ENCODE measurements around the gene TPRG1. TPM values are rescaled to one million over a fixed set of nuclear protein-coding genes. Genes with fewer than 3 reads are reported as not detected.
A peak's percentile ranks its signal among the peaks of the same experiment; 100 is the strongest.

The TPRG1 gene
- total RNA-seq, 1 donor from 2014 or later = 0.71 TPM

DNA sequence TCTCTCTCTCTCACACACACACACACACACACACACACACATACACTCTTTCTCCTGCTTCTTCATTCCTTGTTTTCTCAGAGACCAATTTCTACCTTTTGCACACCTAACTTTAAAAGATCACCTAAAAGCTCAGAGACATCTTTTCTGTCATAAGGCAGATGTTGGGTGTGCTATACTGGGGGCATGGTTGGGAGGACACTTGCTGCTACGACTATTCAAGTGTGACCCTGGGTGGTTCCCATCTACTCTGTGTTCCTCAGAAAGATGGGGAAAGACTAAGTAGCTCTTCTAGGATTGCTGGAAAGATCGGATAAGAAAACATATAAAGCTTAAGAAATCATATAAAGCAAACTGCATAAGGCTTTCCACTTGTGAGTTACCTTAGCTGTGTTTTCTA is 33.2 kb downstream of the TPRG1 start:
- H3K4me2 ChIP-seq = no peak overlapping the region
- H3K36me3 ChIP-seq = no peaks in the 10 kb centered on the region
- Mint-ChIP-seq H3K9me3 (no peaks in the 10 kb centered on the region), H3K4me3 (no peak overlapping the region), H3K36me3 (no peaks in the 10 kb centered on the region), H3K4me1 (peaks cover 7% of the 10 kb centered on the region), H3K27ac (no peak overlapping the region), H3K27me3 (ENCODE audit: insufficient read depth, low read depth) (peaks cover 3% of the 10 kb centered on the region)
- H3K27ac ChIP-seq = no peak overlapping the region
- DNase-seq (ENCODE audit: low spot score) = no peak
- H3K79me2 ChIP-seq (ENCODE audit: low read depth) = no peaks in the 10 kb centered on the region
- H4K20me1 ChIP-seq (ENCODE audit: low read depth) = no peaks in the 10 kb centered on the region
- H3F3A ChIP-seq (ENCODE audit: low read depth) = no peaks in the 10 kb centered on the region
- no peaks in the 10 kb centered on the region for H3K27me3 ChIP-seq
- H3K4me3 ChIP-seq = no peak overlapping the region
- H3K9me3 ChIP-seq (ENCODE audit: low read depth) = no peaks in the 10 kb centered on the region
- TF ChIP-seq, protein P1, sequence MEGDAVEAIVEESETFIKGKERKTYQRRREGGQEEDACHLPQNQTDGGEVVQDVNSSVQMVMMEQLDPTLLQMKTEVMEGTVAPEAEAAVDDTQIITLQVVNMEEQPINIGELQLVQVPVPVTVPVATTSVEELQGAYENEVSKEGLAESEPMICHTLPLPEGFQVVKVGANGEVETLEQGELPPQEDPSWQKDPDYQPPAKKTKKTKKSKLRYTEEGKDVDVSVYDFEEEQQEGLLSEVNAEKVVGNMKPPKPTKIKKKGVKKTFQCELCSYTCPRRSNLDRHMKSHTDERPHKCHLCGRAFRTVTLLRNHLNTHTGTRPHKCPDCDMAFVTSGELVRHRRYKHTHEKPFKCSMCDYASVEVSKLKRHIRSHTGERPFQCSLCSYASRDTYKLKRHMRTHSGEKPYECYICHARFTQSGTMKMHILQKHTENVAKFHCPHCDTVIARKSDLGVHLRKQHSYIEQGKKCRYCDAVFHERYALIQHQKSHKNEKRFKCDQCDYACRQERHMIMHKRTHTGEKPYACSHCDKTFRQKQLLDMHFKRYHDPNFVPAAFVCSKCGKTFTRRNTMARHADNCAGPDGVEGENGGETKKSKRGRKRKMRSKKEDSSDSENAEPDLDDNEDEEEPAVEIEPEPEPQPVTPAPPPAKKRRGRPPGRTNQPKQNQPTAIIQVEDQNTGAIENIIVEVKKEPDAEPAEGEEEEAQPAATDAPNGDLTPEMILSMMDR (IDR thresholded peaks at IDR 0.05) = no peak
- no peak for TF ChIP-seq EZH2 (IDR thresholded peaks at IDR 0.05)
- no peak for TF ChIP-seq EZH2phosphoT487 (IDR thresholded peaks at IDR 0.05)
- H3K9ac ChIP-seq = no peak overlapping the region
- H2AFZ ChIP-seq (replicated peaks) = peak overlapping the region; percentile 69
- peaks cover 4% of the 10 kb centered on the region for H3K4me1 ChIP-seq

DNA sequence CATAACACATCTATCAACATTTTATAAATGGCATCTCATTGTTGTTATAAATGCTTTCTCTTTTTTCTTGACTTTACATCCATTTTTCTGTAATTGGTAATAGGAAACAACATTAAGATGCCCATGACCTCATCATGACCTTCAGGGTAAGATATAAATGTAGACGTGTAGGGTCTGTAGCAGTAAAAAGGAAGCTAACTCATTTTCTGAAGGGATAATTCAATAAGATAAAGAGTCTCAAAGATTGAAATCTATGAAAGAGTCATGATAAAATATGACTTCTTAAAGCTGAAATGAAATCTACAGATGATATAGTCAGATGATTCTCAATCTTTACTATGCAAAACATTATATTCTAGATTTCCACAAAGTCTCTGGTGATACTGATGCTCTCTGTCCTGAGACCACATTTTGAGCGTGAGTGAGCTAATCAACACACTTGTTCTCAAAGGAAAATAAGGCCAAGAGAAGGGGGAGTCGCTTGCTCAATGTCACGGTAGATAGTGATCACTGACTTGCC is 38.5 kb downstream of the TPRG1 start:
- Histone ChIP-seq H3K36me3 (no peaks in the 10 kb centered on the region), H3K79me2 (ENCODE audit: low read depth) (no peaks in the 10 kb centered on the region), H3K27ac (no peak overlapping the region), H3K4me3 (no peak overlapping the region), H3K4me1 (no peaks in the 10 kb centered on the region), H3K27me3 (no peaks in the 10 kb centered on the region), H3K4me2 (no peak overlapping the region), H3K9ac (no peak overlapping the region), H2AFZ (replicated peaks) (no peak overlapping the region), H3F3A (ENCODE audit: low read depth) (no peaks in the 10 kb centered on the region), H3K9me3 (ENCODE audit: low read depth) (no peaks in the 10 kb centered on the region), H4K20me1 (ENCODE audit: low read depth) (no peaks in the 10 kb centered on the region)
- Mint-ChIP-seq H3K4me1 (no peaks in the 10 kb centered on the region), H3K4me3 (no peak overlapping the region), H3K27ac (no peak overlapping the region), H3K27me3 (ENCODE audit: insufficient read depth, low read depth) (peaks cover 3% of the 10 kb centered on the region), H3K9me3 (no peaks in the 10 kb centered on the region), H3K36me3 (no peaks in the 10 kb centered on the region)
- no peak for TF ChIP-seq EZH2 (IDR thresholded peaks at IDR 0.05)
- TF ChIP-seq, protein P1 (IDR thresholded peaks at IDR 0.05) = no peak
- TF ChIP-seq EZH2phosphoT487 (IDR thresholded peaks at IDR 0.05) = no peak
- no peak for DNase-seq (ENCODE audit: low spot score)

DNA sequence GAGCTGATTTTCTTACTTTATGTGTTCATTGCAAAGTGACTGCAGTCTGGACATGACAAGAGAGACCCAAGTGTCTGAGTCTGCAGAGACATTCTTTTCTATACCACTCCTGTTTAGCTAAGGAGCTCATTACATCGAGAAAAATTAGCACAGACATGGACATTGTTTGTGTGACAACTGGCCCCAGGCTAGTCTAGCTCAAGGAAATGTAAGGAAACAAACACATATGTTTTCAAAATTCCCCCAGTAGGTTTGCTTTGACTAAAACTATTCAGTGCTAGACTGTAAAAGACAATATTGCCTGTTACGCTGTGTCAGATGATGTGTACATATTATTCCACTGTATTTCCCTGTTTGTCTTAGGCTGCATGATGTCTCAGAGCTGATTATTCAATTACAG is 40.9 kb downstream of the TPRG1 start:
- H3K9me3 Mint-ChIP-seq = no peaks in the 10 kb centered on the region
- no peaks in the 10 kb centered on the region for H3K4me1 Mint-ChIP-seq
- TF ChIP-seq EZH2phosphoT487 (IDR thresholded peaks at IDR 0.05) = no peak
- no peak for DNase-seq (ENCODE audit: low spot score)
- Histone ChIP-seq H3K4me2 (no peak overlapping the region), H3F3A (ENCODE audit: low read depth) (no peaks in the 10 kb centered on the region), H3K27me3 (no peaks in the 10 kb centered on the region), H3K9me3 (ENCODE audit: low read depth) (no peaks in the 10 kb centered on the region), H3K36me3 (no peaks in the 10 kb centered on the region), H4K20me1 (ENCODE audit: low read depth) (no peaks in the 10 kb centered on the region), H3K79me2 (ENCODE audit: low read depth) (no peaks in the 10 kb centered on the region), H3K4me3 (no peak overlapping the region), H3K4me1 (no peaks in the 10 kb centered on the region), H2AFZ (replicated peaks) (no peak overlapping the region), H3K9ac (no peak overlapping the region), H3K27ac (no peak overlapping the region)
- H3K27me3 Mint-ChIP-seq (ENCODE audit: insufficient read depth, low read depth) = peaks cover 3% of the 10 kb centered on the region
- no peak overlapping the region for H3K27ac Mint-ChIP-seq
- no peak overlapping the region for H3K4me3 Mint-ChIP-seq
- no peaks in the 10 kb centered on the region for H3K36me3 Mint-ChIP-seq

DNA sequence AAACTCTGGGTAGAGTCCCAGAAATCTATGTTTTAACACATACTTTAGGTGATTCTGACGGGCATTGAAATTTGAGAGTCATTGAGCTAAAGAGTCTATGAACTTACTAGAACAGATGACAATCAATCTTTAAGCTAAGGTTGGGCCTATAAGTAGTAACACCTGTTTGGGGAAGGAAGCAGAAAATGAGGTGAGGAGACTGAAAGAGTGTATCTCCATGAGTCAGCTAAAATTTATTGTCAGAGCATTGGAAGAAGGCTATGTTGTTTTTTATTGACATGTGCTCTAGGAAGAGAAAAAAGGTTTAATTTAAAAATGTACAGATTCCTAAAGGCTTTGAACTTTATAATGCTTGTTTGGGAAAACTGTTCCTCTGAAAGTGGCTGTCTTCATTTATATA is 42.9 kb downstream of the TPRG1 start:
- Histone ChIP-seq H3K36me3 (no peaks in the 10 kb centered on the region), H3K27me3 (no peaks in the 10 kb centered on the region), H3K79me2 (ENCODE audit: low read depth) (no peaks in the 10 kb centered on the region), H2AFZ (replicated peaks) (no peak overlapping the region), H3K4me2 (no peak overlapping the region), H3K27ac (no peak overlapping the region), H4K20me1 (ENCODE audit: low read depth) (no peaks in the 10 kb centered on the region), H3K9ac (no peak overlapping the region), H3F3A (ENCODE audit: low read depth) (no peaks in the 10 kb centered on the region), H3K4me3 (no peak overlapping the region), H3K4me1 (no peaks in the 10 kb centered on the region), H3K9me3 (ENCODE audit: low read depth) (no peaks in the 10 kb centered on the region)
- no peak for DNase-seq (ENCODE audit: low spot score)
- TF ChIP-seq EZH2phosphoT487 (IDR thresholded peaks at IDR 0.05) (no peak), EZH2 (IDR thresholded peaks at IDR 0.05) (no peak)
- Mint-ChIP-seq H3K27ac (no peak overlapping the region), H3K4me1 (no peaks in the 10 kb centered on the region), H3K36me3 (no peaks in the 10 kb centered on the region), H3K9me3 (no peaks in the 10 kb centered on the region), H3K27me3 (ENCODE audit: insufficient read depth, low read depth) (peaks cover under 1% of the 10 kb centered on the region), H3K4me3 (no peak overlapping the region)

All from neural progenitor cell (in vitro differentiated cells).